DOHH2 (cell line): ENCODE data around the gene UXS1.
A peak's percentile ranks its signal among the peaks of the same experiment; 100 is the strongest.

Experiments used
- H3F3A ChIP-seq: fragments of 200-600 bp; sonication (generic), shearing (Covaris generic); 2 replicates; pipeline ENCODE4 v1.6.0; 2016; ENCODE audit warnings: antibody characterized with exemption, mild to moderate bottlenecking; ENCODE audit not compliant: control insufficient read depth, insufficient read depth
- H3K27ac ChIP-seq: fragments of 200-600 bp; sonication (generic); 2 replicates; pipeline ENCODE4 v1.5.1; 2014; ENCODE audit warnings: low read depth, mild to moderate bottlenecking, low read length, moderate library complexity
- H3K27me3 ChIP-seq: fragments of 200-600 bp; sonication (generic); 2 replicates; pipeline ENCODE4 v1.6.1; 2014; ENCODE audit warnings: mild to moderate bottlenecking, low read length, mixed read lengths; ENCODE audit not compliant: control insufficient read depth
- H3K36me3 ChIP-seq: fragments of 200-600 bp; sonication (generic); 2 replicates; pipeline ENCODE4 v1.6.1; 2014; ENCODE audit warnings: mild to moderate bottlenecking, low read length, moderate library complexity, mixed read lengths; ENCODE audit not compliant: control insufficient read depth
- H3K4me1 ChIP-seq: fragments of 200-600 bp; sonication (generic); 2 replicates; pipeline ENCODE4 v1.6.1; 2014; ENCODE audit warnings: mild to moderate bottlenecking, low read length, mixed read lengths; ENCODE audit not compliant: control insufficient read depth
- H3K4me2 ChIP-seq: fragments of 200-600 bp; sonication (generic); 2 replicates; pipeline ENCODE4 v1.6.0; 2014; ENCODE audit warnings: mild to moderate bottlenecking, low read length, moderate library complexity
- H3K4me3 ChIP-seq: fragments of 200-600 bp; sonication (generic); 2 replicates; pipeline ENCODE4 v1.5.1; 2014; ENCODE audit warnings: mild to moderate bottlenecking, low read length, mixed read lengths
- H3K79me2 ChIP-seq: fragments of 200-600 bp; sonication (generic); 2 replicates; pipeline ENCODE4 v1.6.1; 2014; ENCODE audit warnings: mild to moderate bottlenecking, low read length, mixed read lengths; ENCODE audit not compliant: control insufficient read depth
- H3K9me2 ChIP-seq: fragments of 200-600 bp; sonication (generic); replicated peaks from 2 replicates; pipeline ENCODE4 v1.6.1; 2014; ENCODE audit warnings: mild to moderate bottlenecking, low read length, mixed read lengths; ENCODE audit not compliant: control insufficient read depth
- H3K9me3 ChIP-seq: fragments of 200-600 bp; sonication (generic); 2 replicates; pipeline ENCODE4 v1.6.1; 2014; ENCODE audit warnings: antibody characterized with exemption, low read length, mixed read lengths; ENCODE audit not compliant: control insufficient read depth, insufficient read depth
- H4K20me1 ChIP-seq: fragments of 200-600 bp; sonication (generic); 2 replicates; pipeline ENCODE4 v1.6.0; 2014; ENCODE audit warnings: low read depth, mild to moderate bottlenecking, antibody characterized with exemption, low read length, moderate library complexity; ENCODE audit not compliant: control insufficient read depth, insufficient read depth
- CTCF ChIP-seq: fragments of 200-600 bp; sonication (generic); IDR thresholded peaks from one replicate; pipeline ENCODE4 v1.5.1; 2014; ENCODE audit warnings: antibody characterized with exemption, mild to moderate bottlenecking, low read depth, low read length; ENCODE audit not compliant: poor library complexity, severe bottlenecking
- EZH2phosphoT487 ChIP-seq: fragments of 200-600 bp; sonication (generic); IDR thresholded peaks from 2 replicates; pipeline ENCODE4 v1.6.1; 2017; ENCODE audit warnings: borderline replicate concordance, mild to moderate bottlenecking, antibody characterized with exemption, low read length, moderate library complexity, mixed read lengths

The UXS1 gene

GRCh38 chr2:106099691-106100090, 94.4 kb downstream of the UXS1 start:
- no peaks in the 10 kb centered on the region for H4K20me1 ChIP-seq
- TF ChIP-seq EZH2phosphoT487: no peak

GRCh38 chr2:106098664-106099063, 95.4 kb downstream of the UXS1 start:
- H4K20me1 ChIP-seq: no peaks in the 10 kb centered on the region
- H3K4me3 ChIP-seq: no peak overlapping the region
- H3K4me1 ChIP-seq: no peaks in the 10 kb centered on the region
- no peak overlapping the region for H3K27ac ChIP-seq
- H3K4me2 ChIP-seq: no peak overlapping the region
- no peaks in the 10 kb centered on the region for H3K9me2 ChIP-seq
- no peaks in the 10 kb centered on the region for H3K9me3 ChIP-seq
- H3K27me3 ChIP-seq: no peaks in the 10 kb centered on the region
- no peaks in the 10 kb centered on the region for H3K36me3 ChIP-seq
- no peaks in the 10 kb centered on the region for H3K79me2 ChIP-seq
- TF ChIP-seq CTCF (no peak), EZH2phosphoT487 (no peak)
- no peaks in the 10 kb centered on the region for H3F3A ChIP-seq

More at GRCh38 chr2:106099691-106100090, 94.4 kb downstream of the UXS1 start:
- no peaks in the 10 kb centered on the region for H3F3A ChIP-seq
- H3K4me3 ChIP-seq: no peak overlapping the region
- H3K9me2 ChIP-seq: no peaks in the 10 kb centered on the region
- H3K27ac ChIP-seq: no peak overlapping the region
- no peaks in the 10 kb centered on the region for H3K36me3 ChIP-seq
- H3K4me2 ChIP-seq: no peak overlapping the region
- no peaks in the 10 kb centered on the region for H3K9me3 ChIP-seq
- no peaks in the 10 kb centered on the region for H3K4me1 ChIP-seq
- H3K79me2 ChIP-seq: no peaks in the 10 kb centered on the region
- no peaks in the 10 kb centered on the region for H3K27me3 ChIP-seq

- Histone ChIP-seq H3F3A (no peaks in the 10 kb centered on the region), H4K20me1 (no peaks in the 10 kb centered on the region), H3K79me2 (no peaks in the 10 kb centered on the region), H3K9me2 (no peaks in the 10 kb centered on the region), H3K4me2 (no peak overlapping the region), H3K27me3 (no peaks in the 10 kb centered on the region), H3K27ac (no peak overlapping the region), H3K4me3 (no peak overlapping the region), H3K36me3 (no peaks in the 10 kb centered on the region), H3K9me3 (no peaks in the 10 kb centered on the region), H3K4me1 (no peaks in the 10 kb centered on the region)
- no peak for TF ChIP-seq EZH2phosphoT487
- TF ChIP-seq CTCF: peak; percentile 48
Observed at GRCh38 chr2:106098081-106098480, 96.0 kb downstream of the UXS1 start.

GRCh38 chr2:106097038-106098000, 96.8 kb downstream of the UXS1 start:
- Histone ChIP-seq H3K9me2 (no peaks in the 10 kb centered on the region), H4K20me1 (no peaks in the 10 kb centered on the region), H3K4me3 (no peak overlapping the region), H3F3A (no peaks in the 10 kb centered on the region), H3K36me3 (no peaks in the 10 kb centered on the region), H3K79me2 (no peaks in the 10 kb centered on the region), H3K27me3 (no peaks in the 10 kb centered on the region), H3K27ac (no peak overlapping the region), H3K4me2 (no peak overlapping the region), H3K4me1 (no peaks in the 10 kb centered on the region), H3K9me3 (no peaks in the 10 kb centered on the region)
- TF ChIP-seq EZH2phosphoT487: no peak
- no peak for TF ChIP-seq CTCF
